DND-41 (cell line): Measurements from ENCODE around the gene CXCL8.
A peak's percentile ranks its signal among the peaks of the same experiment; 100 is the strongest.

Experiments
- ATAC-seq: fragments of 200-7000 bp; cut with Tn5 transposase; 3 replicates; pipeline ENCODE4 v1.9.1; 2021; ENCODE audit warnings: low read depth; ENCODE audit not compliant: insufficient read depth
- DNase-seq: peaks from one replicate; pipeline ENCODE4 v3.0.0-alpha.2; 2020
- H2AFZ ChIP-seq: 2 replicates; pipeline ENCODE4 v1.6.0; 2012; ENCODE audit warnings: low read depth, low read length
- H3K27ac ChIP-seq: 2 replicates; pipeline ENCODE4 v1.5.1; 2012; ENCODE audit warnings: low read length, inconsistent platforms
- H3K27me3 ChIP-seq: fragments of 200-600 bp; sonication (generic); 2 replicates; pipeline ENCODE4 v1.6.0; 2012; ENCODE audit warnings: low read length, mild to moderate bottlenecking, inconsistent platforms; ENCODE audit not compliant: insufficient read depth, poor library complexity
- H3K36me3 ChIP-seq: 2 replicates; pipeline ENCODE4 v1.5.1; 2012; ENCODE audit warnings: low read length, inconsistent platforms; ENCODE audit not compliant: insufficient read depth
- H3K4me1 ChIP-seq: 2 replicates; pipeline ENCODE4 v1.5.1; 2012; ENCODE audit warnings: mild to moderate bottlenecking, low read length; ENCODE audit not compliant: insufficient read depth
- H3K4me2 ChIP-seq: 2 replicates; pipeline ENCODE4 v1.6.0; 2012; ENCODE audit warnings: mild to moderate bottlenecking, moderate library complexity, low read length, inconsistent platforms; ENCODE audit not compliant: insufficient read depth
- H3K4me3 ChIP-seq, 2 experiments: fragments of 200-600 bp in 1 of 2; shearing (Covaris generic) in 1 of 2; 2 replicates each; pipeline ENCODE4 v1.5.1; 2012 to 2016; ENCODE audit warnings: inconsistent platforms in 2 of 2, low read length in 2 of 2, mild to moderate bottlenecking in 2 of 2, low read depth in 1 of 2, moderate library complexity in 1 of 2
- H3K79me2 ChIP-seq: 2 replicates; pipeline ENCODE4 v1.6.0; 2012; ENCODE audit warnings: low read length, inconsistent platforms; ENCODE audit not compliant: insufficient read depth
- H3K9ac ChIP-seq: 2 replicates; pipeline ENCODE4 v1.6.0; 2012; ENCODE audit warnings: low read depth, mild to moderate bottlenecking, inconsistent platforms, low read length, moderate library complexity
- H3K9me3 ChIP-seq: 2 replicates; pipeline ENCODE4 v1.5.1; 2012; ENCODE audit warnings: low read length, moderate library complexity, mild to moderate bottlenecking, inconsistent platforms; ENCODE audit not compliant: insufficient read depth, severe bottlenecking
- H4K20me1 ChIP-seq: 2 replicates; pipeline ENCODE4 v1.6.0; 2012; ENCODE audit warnings: low read length; ENCODE audit not compliant: insufficient read depth
- CTCF ChIP-seq: IDR thresholded peaks from 2 replicates; pipeline ENCODE4 v1.5.1; 2012; ENCODE audit warnings: borderline replicate concordance, low read length, moderate library complexity, mild to moderate bottlenecking; ENCODE audit not compliant: poor library complexity, severe bottlenecking; ENCODE audit errors: extremely low read depth
- EZH2 ChIP-seq: IDR thresholded peaks from 3 replicates; pipeline ENCODE4 v1.6.1; 2012; ENCODE audit warnings: borderline replicate concordance, low read depth, mild to moderate bottlenecking, moderate library complexity, low read length, inconsistent platforms; ENCODE audit not compliant: severe bottlenecking

CXCL8 gene

GRCh38 chr4:73692701-73693100 lies 47.7 kb upstream of the CXCL8 start:
- no peak for ATAC-seq
- Histone ChIP-seq H4K20me1 (no peaks in the 10 kb centered on the region), H3K27me3 (no peaks in the 10 kb centered on the region), H3K36me3 (no peaks in the 10 kb centered on the region), H3K4me2 (no peak overlapping the region), H3K9me3 (no peaks in the 10 kb centered on the region), H3K79me2 (no peaks in the 10 kb centered on the region), H2AFZ (no peak overlapping the region), H3K4me3 (no peak overlapping the region), H3K4me1 (no peaks in the 10 kb centered on the region), H3K27ac (no peak overlapping the region), H3K9ac (no peak overlapping the region)
- no peak for TF ChIP-seq EZH2
- no peak for TF ChIP-seq CTCF
- no peak for DNase-seq

GRCh38 chr4:73693811-73694210 lies 46.6 kb upstream of the CXCL8 start:
- ATAC-seq (no peak), DNase-seq (no peak)
- no peak for TF ChIP-seq EZH2
- TF ChIP-seq CTCF = no peak
- H3K9me3 ChIP-seq = no peaks in the 10 kb centered on the region
- no peaks in the 10 kb centered on the region for H3K36me3 ChIP-seq
- no peaks in the 10 kb centered on the region for H4K20me1 ChIP-seq
- H3K4me3 ChIP-seq = no peak overlapping the region
- H3K9ac ChIP-seq = no peak overlapping the region
- no peak overlapping the region for H3K27ac ChIP-seq
- H2AFZ ChIP-seq = peak overlapping the region; percentile 54; the same call in 1 of the 2 replicates
- no peaks in the 10 kb centered on the region for H3K27me3 ChIP-seq
- H3K4me1 ChIP-seq = no peaks in the 10 kb centered on the region
- no peak overlapping the region for H3K4me2 ChIP-seq
- no peaks in the 10 kb centered on the region for H3K79me2 ChIP-seq

GRCh38 chr4:73698217-73698616 lies 42.2 kb upstream of the CXCL8 start:
- Histone ChIP-seq H3K4me3 (no peak overlapping the region), H3K9ac (no peak overlapping the region), H3K36me3 (no peaks in the 10 kb centered on the region), H2AFZ (no peak overlapping the region; the same call in 1 of the 2 replicates), H3K27ac (no peak overlapping the region), H4K20me1 (no peaks in the 10 kb centered on the region), H3K27me3 (no peaks in the 10 kb centered on the region), H3K4me2 (no peak overlapping the region), H3K4me1 (no peaks in the 10 kb centered on the region), H3K79me2 (no peaks in the 10 kb centered on the region), H3K9me3 (no peaks in the 10 kb centered on the region)
- TF ChIP-seq EZH2 (no peak), CTCF (no peak)
- DNase-seq (no peak), ATAC-seq (no peak)

GRCh38 chr4:73701116-73701515 lies 39.3 kb upstream of the CXCL8 start:
- Histone ChIP-seq H3K27ac (no peak overlapping the region), H3K79me2 (no peaks in the 10 kb centered on the region)

More at GRCh38 chr4:73701116-73701515, 39.3 kb upstream of the CXCL8 start:
- H2AFZ ChIP-seq = no peak overlapping the region
- H4K20me1 ChIP-seq = no peaks in the 10 kb centered on the region
- no peaks in the 10 kb centered on the region for H3K9me3 ChIP-seq
- no peak for TF ChIP-seq EZH2
- TF ChIP-seq CTCF = no peak
- ATAC-seq (no peak), DNase-seq (no peak)
- H3K4me2 ChIP-seq = no peak overlapping the region
- no peak overlapping the region for H3K4me3 ChIP-seq
- no peak overlapping the region for H3K9ac ChIP-seq
- no peaks in the 10 kb centered on the region for H3K27me3 ChIP-seq
- no peaks in the 10 kb centered on the region for H3K36me3 ChIP-seq
- H3K4me1 ChIP-seq = no peaks in the 10 kb centered on the region
